ENCODE results near the gene ARL11.

Gene ARL11

DNA sequence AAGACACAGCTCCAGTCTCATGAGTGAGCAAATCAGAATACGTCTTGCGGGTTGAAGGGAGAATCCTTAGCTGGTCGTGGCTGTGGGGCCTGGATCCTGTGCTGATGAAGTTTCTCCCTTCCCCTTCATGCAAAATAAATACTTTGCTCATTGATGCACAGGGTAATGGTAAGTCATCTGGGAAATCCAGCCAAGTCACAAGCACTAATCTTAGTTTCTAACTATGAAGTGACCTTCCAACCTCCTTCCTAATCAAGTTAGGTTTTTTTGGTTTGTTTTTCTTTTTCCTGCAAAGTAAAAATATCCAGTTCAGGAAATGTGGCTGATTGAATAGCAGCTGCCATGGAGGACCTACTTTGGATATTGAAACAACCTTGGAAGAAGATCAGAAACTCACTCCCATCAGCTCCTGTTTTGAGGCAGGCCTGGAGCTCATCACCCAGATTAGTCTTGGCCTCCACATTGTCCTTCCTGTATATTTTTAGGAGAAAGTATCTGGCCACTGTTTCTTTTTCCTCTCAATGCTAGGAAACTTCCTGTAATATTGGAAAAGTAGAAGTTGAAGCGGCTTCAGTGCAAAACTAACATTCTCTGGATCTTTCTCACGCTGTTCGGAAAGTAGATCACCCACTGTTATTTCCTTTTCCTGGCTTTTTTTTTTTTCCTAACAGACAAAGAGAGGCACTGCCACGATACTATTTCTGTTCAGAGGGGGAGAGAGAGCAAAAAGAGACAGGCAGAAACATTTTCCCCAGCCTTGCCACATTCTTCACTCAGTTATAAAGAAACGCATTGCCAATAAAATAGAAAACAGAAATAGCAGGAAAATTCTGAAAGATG lies 12.3 kb upstream of the ARL11 start:
- DNase-seq = no peak

DNA sequence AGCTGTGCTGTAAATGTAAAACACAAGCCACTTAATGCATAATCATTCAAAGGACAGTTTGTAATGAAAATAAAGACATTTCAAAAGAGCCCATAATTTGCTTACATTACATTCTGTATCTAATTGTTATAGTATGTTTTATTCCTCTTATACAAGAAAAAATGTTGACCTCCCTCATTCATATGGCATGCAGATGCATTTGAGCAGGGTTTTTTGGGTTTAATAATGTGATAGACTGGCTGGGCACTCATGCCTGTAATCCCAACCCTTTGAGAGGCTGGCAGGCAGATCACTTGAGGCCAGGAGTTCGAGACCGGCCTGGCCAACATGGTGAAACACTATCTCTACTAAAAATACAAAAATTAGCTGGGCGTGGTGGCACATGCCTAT lies 11.6 kb upstream of the ARL11 start:
- DNase-seq = no peak

DNA sequence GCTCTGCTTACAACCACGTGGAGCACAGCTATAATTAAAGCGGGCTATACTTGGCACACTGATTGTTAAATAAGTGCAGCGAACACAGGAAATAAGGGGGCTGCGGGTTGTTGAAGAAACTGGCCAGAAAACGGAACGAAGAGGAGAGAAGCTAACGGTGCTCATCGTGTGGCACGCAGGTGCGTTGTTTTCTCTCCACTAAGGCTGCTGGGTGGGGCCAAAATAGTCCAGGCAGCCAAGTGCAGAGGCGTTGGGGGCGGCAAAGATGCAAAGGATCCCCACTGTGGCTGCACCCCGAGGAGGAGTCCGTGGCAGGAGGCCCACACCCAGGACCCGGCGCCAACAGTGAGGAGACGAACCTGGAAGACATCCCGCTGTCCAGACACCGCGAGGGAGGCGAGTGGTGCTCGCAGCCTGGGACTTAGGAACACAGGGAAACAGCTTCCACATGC lies 8.1 kb upstream of the ARL11 start:
- no peak for DNase-seq

DNA sequence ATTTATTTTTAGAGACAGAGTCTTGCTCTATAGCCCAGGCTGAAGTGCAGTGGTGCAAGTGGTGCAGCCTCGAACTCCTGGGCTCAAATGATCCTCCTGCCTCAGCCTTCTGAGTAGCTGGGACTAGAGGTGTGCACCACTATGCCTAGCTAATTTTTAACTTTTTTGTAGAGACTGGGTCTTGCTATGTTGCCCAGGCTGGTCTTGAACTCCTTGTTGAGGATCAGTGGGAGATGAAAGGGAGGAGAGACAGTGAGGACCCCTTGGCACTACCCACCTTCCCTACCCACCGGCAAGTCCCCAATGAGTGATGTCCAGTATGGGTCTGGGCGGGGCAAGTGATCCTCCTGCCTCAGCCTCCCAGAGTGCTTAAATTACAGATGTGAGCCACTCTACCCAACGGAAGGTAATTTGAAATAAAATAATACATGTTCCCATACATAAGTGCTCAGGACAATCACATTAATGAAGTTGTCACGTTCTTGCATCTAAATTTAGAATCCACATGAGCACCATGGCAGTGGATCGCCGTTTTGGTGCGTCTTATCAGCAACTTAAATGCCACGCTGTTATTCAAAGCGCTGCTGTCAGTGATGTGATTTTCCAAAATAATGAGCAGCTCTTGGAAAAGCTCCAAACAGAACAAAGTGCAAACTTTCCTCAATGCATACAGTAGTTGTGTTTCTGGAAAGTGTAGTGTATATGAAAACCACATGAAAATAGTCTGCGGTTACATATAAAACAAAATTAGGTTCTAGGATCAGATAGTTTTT lies 5.9 kb upstream of the ARL11 start:
- DNase-seq = no peak

DNA sequence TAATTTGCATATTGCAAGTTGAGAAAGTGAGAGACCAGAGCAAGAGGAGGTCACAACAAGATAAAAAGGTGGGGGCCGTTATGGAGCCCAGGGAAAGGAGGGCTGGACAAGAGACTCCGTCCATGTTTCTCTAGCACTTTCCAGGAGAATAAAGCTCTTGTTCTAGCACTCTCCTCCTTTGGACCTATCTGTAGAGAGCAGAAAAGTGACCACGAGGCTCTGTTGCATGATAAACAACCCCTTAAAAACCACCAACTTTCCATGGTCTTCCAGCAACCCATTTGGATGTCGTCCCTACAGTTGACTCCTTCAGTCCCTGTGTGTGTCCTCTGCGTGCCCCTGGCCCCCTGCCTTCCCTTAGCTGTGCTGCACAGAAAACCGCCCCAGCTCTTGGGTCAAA lies 4.1 kb upstream of the ARL11 start:
- DNase-seq = no peak

DNA sequence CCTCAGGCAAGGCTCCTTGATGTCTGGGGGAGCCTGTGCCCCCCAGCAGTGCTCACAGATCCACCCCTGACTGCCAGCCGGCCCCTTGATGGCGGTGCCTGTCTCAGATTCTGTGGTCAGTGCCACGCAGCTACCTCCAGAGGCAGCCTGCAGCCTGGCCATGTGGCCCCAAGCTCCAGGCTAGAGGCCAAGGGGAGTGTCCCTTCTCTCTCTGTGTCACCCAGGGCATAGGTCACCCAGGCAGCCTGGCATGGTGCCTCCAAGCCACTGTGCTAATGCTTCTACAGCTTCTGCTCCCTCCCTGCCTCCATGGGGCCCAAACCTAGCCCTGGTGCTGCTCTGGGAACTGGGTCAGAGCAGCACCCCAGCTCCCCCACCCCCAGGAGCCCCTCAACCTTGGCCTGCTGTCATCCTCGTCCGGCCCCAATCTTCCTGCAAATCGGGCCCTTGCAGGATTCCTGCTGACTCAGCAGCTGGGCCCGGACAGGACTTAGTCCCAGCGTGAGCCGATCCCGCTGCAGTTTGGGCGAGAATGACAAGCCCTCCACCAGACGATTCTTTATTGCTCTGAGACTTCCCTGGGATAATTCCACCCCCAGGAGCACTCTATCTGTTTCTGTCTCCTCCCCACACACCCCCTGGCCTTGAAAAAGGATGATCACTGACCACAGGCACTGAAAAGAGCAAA lies 2.8 kb upstream of the ARL11 start:
- no peak for DNase-seq

DNA sequence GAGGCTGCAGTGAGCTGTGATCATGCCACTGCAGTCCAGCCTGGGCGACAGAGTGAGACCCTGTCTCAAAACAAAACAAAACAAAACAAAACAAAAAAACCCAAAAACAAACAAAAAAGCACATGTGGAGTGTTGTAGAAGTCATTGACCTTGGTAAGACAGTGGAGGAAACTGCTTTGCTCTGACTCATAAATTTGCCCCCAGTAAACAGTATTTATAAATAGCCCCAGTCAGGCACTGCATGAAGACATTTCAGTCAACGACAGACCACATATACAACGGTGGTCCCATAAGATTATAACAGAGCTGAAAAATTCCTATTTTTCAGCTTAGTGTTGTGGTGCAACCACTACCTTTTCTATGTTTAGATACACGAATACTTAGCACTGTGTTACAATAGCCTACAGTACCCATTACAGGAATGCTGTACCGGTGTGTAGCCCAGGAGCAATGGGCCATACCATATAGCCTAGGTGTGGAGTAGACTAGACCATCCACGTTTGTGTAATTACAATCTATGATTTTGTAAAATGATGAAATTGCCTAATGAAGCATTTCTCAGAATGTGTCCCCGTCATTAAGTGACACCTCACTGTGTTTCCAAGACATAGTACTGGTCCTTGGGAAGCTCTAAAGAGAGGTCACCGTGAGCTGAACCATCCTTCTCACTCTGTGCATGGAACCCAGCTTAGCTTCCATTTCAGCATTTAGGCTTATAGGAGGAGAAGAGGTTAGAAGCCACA lies 1.1 kb downstream of the ARL11 start:
- DNase-seq = no peak

DNA sequence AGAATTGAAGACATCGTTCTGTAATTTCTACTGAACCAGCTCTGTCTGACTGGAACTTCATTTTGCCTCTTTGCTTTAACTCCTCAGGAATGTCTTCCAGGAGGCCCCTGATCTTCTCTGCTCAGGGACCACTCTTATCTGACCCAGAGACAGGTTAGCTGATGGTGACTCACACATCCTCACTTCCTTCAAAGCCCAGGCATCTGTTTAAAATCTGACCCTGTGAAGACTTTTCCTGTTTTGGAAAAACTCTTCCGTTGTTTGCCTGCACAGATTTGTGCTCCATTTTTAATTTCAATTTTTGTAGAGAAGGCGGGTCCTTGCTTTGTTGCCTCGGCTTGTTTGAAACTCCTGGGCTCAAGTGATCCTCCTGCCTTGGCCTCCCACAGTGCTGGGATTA lies 1.6 kb downstream of the ARL11 start:
- no peak for DNase-seq

DNA sequence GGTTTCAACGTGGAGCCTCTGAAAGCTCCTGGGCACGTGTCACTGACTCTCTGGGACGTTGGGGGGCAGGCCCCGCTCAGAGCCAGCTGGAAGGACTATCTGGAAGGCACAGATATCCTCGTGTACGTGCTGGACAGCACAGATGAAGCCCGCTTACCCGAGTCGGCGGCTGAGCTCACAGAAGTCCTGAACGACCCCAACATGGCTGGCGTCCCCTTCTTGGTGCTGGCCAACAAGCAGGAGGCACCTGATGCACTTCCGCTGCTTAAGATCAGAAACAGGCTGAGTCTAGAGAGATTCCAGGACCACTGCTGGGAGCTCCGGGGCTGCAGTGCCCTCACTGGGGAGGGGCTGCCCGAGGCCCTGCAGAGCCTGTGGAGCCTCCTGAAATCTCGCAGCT lies 2.3 kb downstream of the ARL11 start:
- DNase-seq = no peak

DNA sequence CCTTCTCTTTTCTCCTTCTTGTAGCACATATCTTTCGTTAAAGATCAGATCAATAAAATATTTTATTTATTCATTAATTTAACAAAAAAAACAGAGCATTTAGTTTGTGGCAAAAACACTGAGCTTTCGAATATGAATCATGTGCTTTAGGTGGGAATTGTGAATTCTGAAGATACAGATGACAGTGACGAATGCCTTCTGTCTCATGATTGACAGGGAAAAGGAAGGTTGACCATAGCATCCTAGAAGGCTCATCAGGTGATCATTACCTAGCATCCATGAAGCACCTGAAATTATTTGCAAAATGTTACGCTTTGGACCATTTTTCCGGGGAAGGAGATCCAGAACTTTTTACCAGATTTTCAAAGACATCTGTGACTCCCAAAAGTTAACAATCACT lies 3.8 kb downstream of the ARL11 start:
- DNase-seq = no peak

DNA sequence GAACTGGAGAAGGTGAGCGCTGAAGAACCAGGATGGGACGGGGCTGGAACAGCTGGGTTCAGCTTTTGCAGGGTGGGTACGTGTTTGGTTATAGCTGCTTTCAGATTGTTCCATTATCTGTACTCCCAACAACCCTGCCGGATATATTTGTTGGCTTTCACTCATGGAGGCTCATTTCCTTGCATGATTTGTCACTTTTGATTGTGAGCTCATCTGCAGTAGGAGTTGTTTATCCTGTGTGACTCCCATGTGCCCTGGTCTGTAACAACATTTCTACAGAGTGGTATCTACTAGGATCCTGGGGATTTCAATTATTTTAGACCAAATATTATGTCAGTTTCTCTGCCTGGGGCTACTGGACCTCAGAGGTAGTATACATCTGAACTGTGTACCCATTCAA lies 5.4 kb downstream of the ARL11 start:
- DNase-seq = no peak

DNA sequence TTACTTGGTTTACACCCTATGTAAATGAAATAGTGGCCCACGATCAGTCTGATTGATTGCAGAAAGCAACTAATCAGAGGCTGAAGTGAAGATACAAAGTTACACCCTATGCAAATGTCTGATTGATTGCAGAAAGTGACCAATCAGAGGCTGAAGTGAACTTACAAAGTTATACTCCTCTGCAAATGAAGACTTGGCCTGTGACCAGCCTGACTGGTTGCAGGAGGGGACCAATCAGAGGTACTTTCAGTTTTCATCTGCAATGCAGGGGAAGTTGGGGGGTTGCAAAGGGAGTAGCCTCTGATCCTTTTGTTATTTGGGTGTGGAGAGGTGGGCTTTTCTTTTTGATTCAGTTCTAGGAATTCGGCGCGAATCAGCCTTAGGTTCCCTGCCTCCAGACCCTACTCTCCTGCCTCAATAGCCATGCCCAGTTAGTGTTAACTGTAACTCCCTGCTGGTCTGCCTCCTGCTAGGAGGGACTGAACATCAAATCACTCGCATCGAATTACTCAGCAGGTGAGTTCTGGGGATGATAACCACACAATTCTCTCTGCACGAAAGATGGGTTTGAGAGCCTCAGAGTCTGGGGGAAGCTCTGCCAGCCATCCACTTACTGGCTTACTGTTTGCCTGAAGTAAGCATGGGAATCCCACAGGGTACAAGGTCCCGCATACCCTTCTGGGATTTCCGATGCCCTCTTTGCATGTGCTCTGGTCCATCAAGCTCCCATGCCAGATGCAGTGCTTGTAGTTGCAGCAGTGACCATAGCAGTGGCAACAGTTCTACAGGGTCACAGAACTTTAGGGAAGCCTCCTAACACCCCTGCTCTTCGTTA lies 7.5 kb downstream of the ARL11 start:
- DNase-seq = peak; percentile 49

DNA sequence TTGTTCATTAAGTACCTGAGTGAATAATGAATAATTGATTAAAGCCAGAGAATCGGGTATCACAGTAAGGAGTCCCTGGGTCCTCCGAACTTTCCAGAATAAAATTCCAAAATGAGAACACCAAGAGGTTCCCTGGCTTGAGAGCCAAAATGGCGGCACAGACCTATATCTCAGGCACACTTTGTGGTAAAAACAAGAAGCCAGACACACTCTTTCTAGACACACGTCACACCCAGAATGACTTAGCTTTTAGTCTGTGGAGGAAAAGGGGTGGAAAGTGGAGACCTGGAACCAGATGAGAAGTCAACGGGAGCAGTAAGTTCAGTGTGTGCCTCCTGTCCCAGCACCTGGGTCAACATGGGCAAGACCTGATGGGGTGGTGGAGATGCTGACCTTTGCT lies 8.4 kb downstream of the ARL11 start:
- DNase-seq = no peak

DNA sequence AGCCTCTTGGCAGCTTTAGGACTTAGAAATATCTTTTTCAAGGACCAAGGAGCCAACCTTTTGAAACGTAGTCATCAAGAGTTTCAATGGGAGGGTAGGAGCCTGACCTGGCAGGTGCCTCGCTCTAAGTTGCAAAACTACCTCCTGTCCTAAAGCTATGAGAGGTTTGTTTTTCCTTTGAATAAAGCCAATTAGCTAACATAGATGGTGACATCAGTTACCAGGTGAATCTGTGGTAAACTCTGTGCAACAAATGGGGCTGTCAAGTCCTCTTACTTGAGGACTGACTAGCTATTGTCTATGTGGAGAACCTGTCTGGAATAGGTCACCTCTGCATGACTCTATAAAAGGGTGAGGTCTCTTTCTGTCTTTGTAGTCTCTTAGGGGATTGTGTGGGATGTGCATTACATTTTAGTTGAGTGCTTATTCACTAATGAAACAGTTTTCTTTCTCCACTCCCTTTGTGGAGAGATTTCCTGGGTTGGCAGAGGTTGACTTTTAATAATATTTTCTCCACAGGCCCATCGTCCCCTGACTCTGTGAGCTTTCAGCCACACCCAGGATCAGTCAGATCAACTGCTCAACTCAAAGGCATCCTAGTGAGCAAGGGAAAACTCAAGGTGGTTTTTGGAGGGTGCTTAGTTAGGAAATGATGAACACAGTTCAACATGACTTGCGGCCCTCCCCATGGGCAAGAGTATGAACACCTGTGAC lies 9.9 kb downstream of the ARL11 start:
- DNase-seq = no peak

DNA sequence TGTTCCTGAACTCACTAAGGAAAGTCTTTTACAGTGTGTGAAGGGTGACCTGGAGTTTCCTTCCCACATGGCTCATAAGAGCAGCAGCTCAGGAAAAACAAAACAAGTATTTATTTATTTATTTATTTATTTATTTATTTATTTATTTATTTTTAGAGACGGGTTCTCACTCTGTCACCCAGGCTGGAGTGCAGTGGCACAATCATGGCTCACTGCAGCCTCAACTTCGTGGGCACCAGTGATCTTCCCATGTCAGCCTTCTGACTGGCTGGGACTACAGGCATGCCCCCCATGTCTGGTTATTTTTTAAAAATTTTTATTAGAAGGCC lies 10.4 kb downstream of the ARL11 start:
- no peak for DNase-seq

DNA sequence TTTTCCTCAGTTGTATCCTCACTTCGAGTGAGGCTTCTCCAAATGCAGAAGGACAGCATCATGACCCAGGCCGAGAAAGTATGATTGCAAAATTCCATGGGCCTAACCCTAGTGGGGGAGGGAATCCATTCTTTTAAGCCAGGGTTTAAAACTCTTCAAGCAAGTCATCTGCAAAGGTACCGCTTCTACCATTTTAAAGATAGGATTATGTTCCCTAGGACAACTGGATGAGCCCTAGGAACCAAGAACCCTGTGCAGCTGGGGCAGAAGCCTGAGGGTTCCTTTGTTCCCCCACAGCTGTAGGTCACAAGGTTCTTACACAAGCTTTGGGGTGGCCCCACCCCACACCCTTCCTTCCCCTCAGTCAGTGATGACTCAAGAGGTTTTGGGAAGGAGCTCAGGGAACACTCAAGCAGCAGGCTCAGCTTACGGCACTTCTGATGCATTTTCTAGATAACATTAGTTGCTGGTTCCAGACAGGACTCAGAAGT lies 13.5 kb downstream of the ARL11 start:
- peak; percentile 65 for DNase-seq

DNA sequence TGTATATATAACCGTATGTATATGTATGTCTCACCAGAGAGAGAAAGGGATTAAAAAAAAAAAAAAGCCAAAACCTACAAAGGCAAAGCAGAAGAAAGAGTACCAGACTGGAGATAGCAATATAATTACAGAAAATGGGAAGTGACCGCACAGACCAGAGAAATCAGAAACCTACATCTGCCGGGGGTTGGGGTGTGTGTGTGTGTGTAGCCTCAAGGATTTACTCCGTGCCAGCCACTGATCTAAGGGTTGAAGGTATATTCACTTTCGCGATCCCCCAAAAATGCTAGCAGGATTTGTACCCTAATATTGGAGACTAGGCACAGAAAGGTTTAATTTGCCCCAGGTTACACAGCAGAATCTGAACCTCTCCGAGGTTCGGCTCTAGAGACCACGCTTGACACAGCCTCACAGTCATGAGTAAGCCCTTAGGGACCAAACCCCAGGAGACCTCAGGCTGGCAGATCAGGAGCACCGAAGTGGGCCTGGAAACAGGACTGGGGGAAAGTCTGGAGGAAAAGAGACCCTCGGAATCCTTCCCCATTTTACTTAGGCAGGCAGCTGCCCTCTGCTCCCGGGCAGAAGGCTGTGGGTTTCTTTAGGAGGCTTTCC lies 14.8 kb downstream of the ARL11 start:
- DNase-seq = no peak

DNA sequence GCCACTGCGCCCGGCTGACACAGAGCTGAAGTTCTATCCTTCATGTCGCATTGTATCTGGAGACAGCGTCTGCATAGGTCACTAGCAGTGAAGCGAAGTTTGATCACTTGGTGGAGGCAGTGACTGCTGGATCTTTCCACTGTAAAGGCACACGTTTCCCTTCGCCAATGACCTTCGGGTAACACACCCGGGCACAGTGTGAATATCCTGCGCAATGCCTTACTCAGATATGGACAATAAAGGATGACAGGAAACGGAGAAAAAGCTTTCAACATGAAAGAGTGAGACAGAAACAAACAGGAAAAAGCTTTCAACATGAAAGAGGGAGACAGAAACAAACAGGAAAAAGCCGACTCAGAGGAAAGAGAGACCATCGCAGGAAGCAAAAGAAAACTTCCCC lies 17.1 kb downstream of the ARL11 start:
- DNase-seq = no peak

DNA sequence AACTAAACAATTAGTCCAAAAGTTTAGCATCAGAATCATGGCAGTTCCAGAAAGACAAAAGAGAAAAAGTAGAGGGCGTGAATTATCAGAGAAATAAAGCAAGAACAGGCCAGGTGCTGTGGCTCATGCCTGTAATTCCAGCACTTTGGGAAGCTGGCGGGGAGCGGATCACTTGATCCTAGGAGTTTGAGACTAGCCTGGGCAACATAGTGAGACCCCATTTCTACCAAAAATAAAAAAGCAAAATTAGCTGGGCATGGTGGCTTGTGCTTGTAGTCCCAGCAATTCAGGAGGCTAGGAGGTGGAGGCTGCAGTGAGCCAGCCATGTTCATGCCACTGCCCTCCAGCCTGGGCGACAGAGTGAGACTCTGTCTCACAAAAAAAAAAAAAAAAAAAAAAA lies 18.4 kb downstream of the ARL11 start:
- DNase-seq = no peak

DNA sequence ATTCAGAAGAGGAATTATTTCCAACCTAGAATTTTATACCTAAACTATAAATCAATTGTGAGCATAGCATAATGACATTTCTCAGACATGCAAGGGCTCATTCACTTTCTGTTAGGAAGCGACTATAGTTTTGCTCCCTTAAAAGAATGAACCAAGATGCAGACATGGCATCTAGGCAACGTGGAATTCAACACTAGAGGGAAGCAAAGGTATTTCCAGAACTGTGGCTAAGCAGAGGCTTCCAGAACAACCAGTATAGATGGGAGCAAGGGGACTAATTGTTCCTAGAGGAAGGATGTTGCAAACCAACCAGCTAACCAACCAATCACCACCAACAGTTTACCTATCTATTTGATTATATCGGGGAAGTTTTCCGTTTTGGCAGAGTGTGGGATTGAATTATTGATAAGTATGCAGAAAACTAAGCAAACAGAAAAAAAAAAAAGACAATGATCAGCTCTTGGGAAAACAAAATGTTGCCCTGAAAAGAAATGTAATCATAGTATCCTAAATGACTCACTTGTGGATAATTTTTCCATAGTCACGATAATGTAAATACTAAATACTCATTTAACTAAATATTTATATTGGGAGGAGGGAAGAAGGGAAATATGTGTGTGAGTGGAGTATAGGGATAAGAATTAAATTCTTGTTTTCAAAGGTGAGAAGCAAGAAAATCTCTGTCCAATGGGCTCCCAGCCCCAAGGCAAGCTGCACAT lies 21.1 kb downstream of the ARL11 start:
- peak; percentile 43 for DNase-seq

Measured in fibroblast of skin of right biceps (primary cell).